Neural cell (in vitro differentiated cells): Measurements from ENCODE around the gene SOS1. TPM values are rescaled to one million over a fixed set of nuclear protein-coding genes. Genes with fewer than 3 reads are reported as not detected.

Source experiments
- H2AFZ ChIP-seq: fragments of 200-600, 300-800 bp; sonication (generic), shearing (Covaris generic); 2 replicates; pipeline ENCODE4 v1.6.0; 2014; ENCODE audit warnings: low read depth, mild to moderate bottlenecking, antibody characterized with exemption, low read length, moderate library complexity
- H3F3A ChIP-seq: fragments of 200-600 bp; shearing (Covaris generic); 2 replicates; pipeline ENCODE4 v1.6.1; 2016; ENCODE audit warnings: mild to moderate bottlenecking, moderate library complexity, mixed read lengths, antibody characterized with exemption, low read length; ENCODE audit not compliant: insufficient read depth, poor library complexity, severe bottlenecking
- H3K27ac ChIP-seq: fragments of 200-600, 300-800 bp; sonication (generic), shearing (Covaris generic); 2 replicates; pipeline ENCODE4 v1.5.1; 2014; ENCODE audit warnings: mild to moderate bottlenecking, low read length, moderate library complexity
- H3K27me3 ChIP-seq: fragments of 300-800, 200-600 bp; sonication (generic), shearing (Covaris generic); 2 replicates; pipeline ENCODE4 v1.6.0; 2014; ENCODE audit warnings: mild to moderate bottlenecking, low read depth, low read length, moderate library complexity; ENCODE audit not compliant: insufficient read depth
- H3K36me3 ChIP-seq: fragments of 300-800, 200-600 bp; sonication (generic), shearing (Covaris generic); 2 replicates; pipeline ENCODE4 v1.5.1; 2014; ENCODE audit warnings: mild to moderate bottlenecking, antibody characterized with exemption, low read length, moderate library complexity; ENCODE audit not compliant: insufficient read depth
- H3K4me2 ChIP-seq: fragments of 300-800, 200-600 bp; sonication (generic), shearing (Covaris generic); 2 replicates; pipeline ENCODE4 v1.6.0; 2014; ENCODE audit warnings: mild to moderate bottlenecking, low read length
- H3K4me3 ChIP-seq: fragments of 300-800, 200-600 bp; sonication (generic), shearing (Covaris generic); 2 replicates; pipeline ENCODE4 v1.5.1; 2014; ENCODE audit warnings: mild to moderate bottlenecking, low read length, moderate library complexity
- H3K79me2 ChIP-seq: fragments of 200-600 bp; shearing (Covaris generic); replicated peaks from 2 replicates; pipeline ENCODE4 v1.6.0; 2014; ENCODE audit warnings: mild to moderate bottlenecking, low read length, moderate library complexity; ENCODE audit not compliant: insufficient read depth
- H3K9ac ChIP-seq: fragments of 300-800, 200-600 bp; sonication (generic), shearing (Covaris generic); 2 replicates; pipeline ENCODE4 v1.6.1; 2016; ENCODE audit warnings: mild to moderate bottlenecking, low read length, mixed read lengths
- H3K9me2 ChIP-seq: fragments of 200-600 bp; shearing (Covaris generic); 2 replicates; pipeline ENCODE4 v1.6.1; 2016; ENCODE audit warnings: mild to moderate bottlenecking, low read length, mixed read lengths; ENCODE audit not compliant: insufficient read depth
- H3K9me3 ChIP-seq: fragments of 200-600, 300-800 bp; sonication (generic), shearing (Covaris generic); 2 replicates; pipeline ENCODE4 v1.6.1; 2016; ENCODE audit warnings: mild to moderate bottlenecking, mixed run types, low read length, moderate library complexity, mixed read lengths
- H4K20me1 ChIP-seq: fragments of 200-600 bp; shearing (Covaris generic); 2 replicates; pipeline ENCODE4 v1.6.1; 2016; ENCODE audit warnings: mild to moderate bottlenecking, mixed run types; ENCODE audit not compliant: insufficient read depth
- CTCF ChIP-seq: fragments of 450-650 bp; IDR thresholded peaks from 2 replicates; pipeline ENCODE4 v1.5.1; 2014; ENCODE audit warnings: antibody characterized with exemption, mild to moderate bottlenecking, moderate library complexity; ENCODE audit not compliant: poor library complexity, severe bottlenecking
- EP300 ChIP-seq: fragments of 450-650 bp; conservative IDR thresholded peaks from 2 replicates; pipeline ENCODE4 v1.6.1; 2014; ENCODE audit warnings: antibody characterized with exemption, mild to moderate bottlenecking, moderate library complexity; ENCODE audit not compliant: poor library complexity, severe bottlenecking
- EZH2 ChIP-seq: fragments of 200-600, 300-800 bp; shearing (Covaris generic), sonication (generic); IDR thresholded peaks from 2 replicates; pipeline ENCODE4 v1.6.1; 2014; ENCODE audit warnings: antibody characterized with exemption, low read length, borderline replicate concordance, mild to moderate bottlenecking; ENCODE audit not compliant: insufficient read depth, poor library complexity, severe bottlenecking
- MXI1 ChIP-seq: fragments of 450-650 bp; conservative IDR thresholded peaks from 2 replicates; pipeline ENCODE4 v1.6.1; 2014; ENCODE audit warnings: antibody characterized with exemption, mild to moderate bottlenecking; ENCODE audit not compliant: poor library complexity, severe bottlenecking
- POLR2AphosphoS5 ChIP-seq: IDR thresholded peaks from 2 replicates; pipeline ENCODE4 v1.6.1; 2012
- RAD21 ChIP-seq: fragments of 450-650 bp; conservative IDR thresholded peaks from 2 replicates; pipeline ENCODE4 v1.6.1; 2014; ENCODE audit warnings: antibody characterized with exemption, mild to moderate bottlenecking, moderate library complexity
- REST ChIP-seq: IDR thresholded peaks from 2 replicates; pipeline ENCODE4 v1.6.1; 2012; ENCODE audit warnings: borderline replicate concordance
- SMC3 ChIP-seq: fragments of 450-650 bp; conservative IDR thresholded peaks from 2 replicates; pipeline ENCODE4 v1.6.1; 2014; ENCODE audit warnings: antibody characterized with exemption, mild to moderate bottlenecking, moderate library complexity; ENCODE audit not compliant: poor library complexity
- TAF1 ChIP-seq: IDR thresholded peaks from 2 replicates; pipeline ENCODE4 v1.6.1; 2012; ENCODE audit warnings: low read depth
- polyA plus RNA-seq: library from polyadenylated mRNA; depleted of rRNA; stranded (reverse); fragments of >200 nt; gene quantifications from 2 replicates; pipeline ENCODE4 v1.2.3, GENCODE V29; 2014

The SOS1 gene
- polyA plus RNA-seq, 1 donor from 2014 or later = 19.0 TPM

DNA sequence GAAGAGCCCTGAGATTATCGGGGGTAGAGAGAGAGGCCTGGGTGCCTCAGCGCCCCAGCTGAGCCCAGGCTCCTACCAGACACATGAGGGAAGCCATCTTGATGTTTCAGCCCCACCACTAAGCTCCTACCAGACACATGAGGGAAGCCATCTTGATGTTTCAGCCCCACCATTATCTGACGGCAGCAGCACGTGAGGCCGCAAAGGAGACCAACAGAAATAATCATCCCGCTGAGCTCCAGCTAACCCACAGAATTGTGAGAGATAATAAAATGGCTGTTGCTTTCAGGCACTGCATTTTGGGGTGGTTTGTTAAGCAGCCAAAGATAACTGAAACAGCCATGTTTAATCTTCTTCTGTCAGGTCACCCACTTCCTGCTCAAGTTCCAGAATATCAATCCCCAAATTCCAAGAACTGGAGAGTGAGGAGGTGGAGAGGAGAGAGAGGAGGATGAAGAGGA lies 29.3 kb upstream of the SOS1 start:
- Histone ChIP-seq H3K4me3 (no peak overlapping the region), H3K27ac (no peak overlapping the region), H3K79me2 (no peaks in the 10 kb centered on the region), H3F3A (no peaks in the 10 kb centered on the region), H2AFZ (no peak overlapping the region), H3K9ac (no peak overlapping the region), H3K36me3 (no peaks in the 10 kb centered on the region), H3K9me3 (no peaks in the 10 kb centered on the region), H3K4me2 (no peak overlapping the region), H3K27me3 (no peaks in the 10 kb centered on the region), H4K20me1 (no peaks in the 10 kb centered on the region), H3K9me2 (no peaks in the 10 kb centered on the region)
- TF ChIP-seq CTCF = no peak
- TF ChIP-seq MXI1 = no peak
- TF ChIP-seq EZH2 = no peak
- TF ChIP-seq REST = no peak
- TF ChIP-seq SMC3 = no peak
- TF ChIP-seq POLR2AphosphoS5 = no peak
- no peak for TF ChIP-seq RAD21
- TF ChIP-seq EP300 = no peak
- TF ChIP-seq TAF1 = no peak

- H3K9me3 ChIP-seq = no peaks in the 10 kb centered on the region
- no peaks in the 10 kb centered on the region for H3F3A ChIP-seq
- no peaks in the 10 kb centered on the region for H3K79me2 ChIP-seq
- no peaks in the 10 kb centered on the region for H3K36me3 ChIP-seq
- no peak overlapping the region for H3K9ac ChIP-seq
- no peaks in the 10 kb centered on the region for H4K20me1 ChIP-seq
- TF ChIP-seq RAD21 (no peak), TAF1 (no peak), EZH2 (no peak), MXI1 (no peak), CTCF (no peak), SMC3 (no peak), POLR2AphosphoS5 (no peak), REST (no peak), EP300 (no peak)
- no peak overlapping the region for H3K4me3 ChIP-seq
- H3K9me2 ChIP-seq = no peaks in the 10 kb centered on the region
- H3K4me2 ChIP-seq = no peak overlapping the region
- no peak overlapping the region for H2AFZ ChIP-seq
- H3K27ac ChIP-seq = no peak overlapping the region
- no peaks in the 10 kb centered on the region for H3K27me3 ChIP-seq
Measured at GRCh38 chr2:39146630-39147029, 25.8 kb upstream of the SOS1 start.
